Measurements from ENCODE around the gene SIGMAR1.
"Not testable (repeated sequence)": the region's sequence is repeated elsewhere in the genome, so short reads cannot be mapped to it uniquely, and the experiment has no call there.

SIGMAR1 gene

GRCh38 chr9:34654323-34655051 is 16.9 kb upstream of the SIGMAR1 start:
- DNase-seq, result no peak

DNA sequence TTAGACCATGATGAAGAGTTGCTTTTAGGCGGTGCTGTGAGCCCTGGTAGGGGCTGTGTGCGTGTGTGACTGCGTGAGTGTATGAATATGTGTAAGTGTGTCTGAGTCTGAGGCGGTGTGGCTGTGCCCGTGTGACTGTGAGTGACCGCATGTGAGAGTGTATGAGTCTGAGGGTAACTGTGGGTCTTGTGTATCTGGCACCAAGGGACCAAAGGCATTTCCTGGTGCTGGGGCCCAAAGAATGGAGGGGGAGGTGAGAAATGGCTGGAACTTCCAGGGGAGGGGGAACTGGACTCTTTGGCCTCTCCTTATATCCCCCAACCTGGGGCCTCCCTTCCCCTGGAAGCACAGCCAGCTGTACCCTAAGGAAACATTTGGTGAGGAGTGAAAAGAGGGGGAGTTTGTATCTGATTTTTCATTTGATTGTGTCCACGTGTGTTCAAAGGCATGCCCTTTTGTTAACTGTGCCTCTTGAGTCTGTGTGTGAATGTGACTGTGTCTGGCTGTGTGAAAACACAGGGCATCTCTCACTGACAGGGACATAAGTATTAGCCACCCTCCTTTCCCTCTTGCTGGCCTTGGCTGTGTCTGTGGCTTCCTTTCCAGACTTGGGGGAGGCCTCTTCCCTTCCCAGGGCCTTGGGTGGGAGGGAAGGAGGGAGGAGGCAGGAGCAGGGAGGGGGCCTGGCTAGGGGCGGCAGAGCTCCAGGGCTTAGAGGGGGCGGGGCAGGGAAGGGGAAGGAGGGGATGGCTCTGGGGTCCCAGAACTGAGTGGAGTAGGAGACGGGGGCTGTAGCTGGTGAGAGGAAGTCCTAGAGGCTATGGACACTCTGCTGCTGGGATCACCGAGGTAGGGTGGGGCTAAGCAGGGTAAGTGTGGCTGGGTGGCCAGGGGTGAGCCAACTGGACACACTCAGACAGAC is 15.8 kb upstream of the SIGMAR1 start:
- DNase-seq, result no peak

DNA sequence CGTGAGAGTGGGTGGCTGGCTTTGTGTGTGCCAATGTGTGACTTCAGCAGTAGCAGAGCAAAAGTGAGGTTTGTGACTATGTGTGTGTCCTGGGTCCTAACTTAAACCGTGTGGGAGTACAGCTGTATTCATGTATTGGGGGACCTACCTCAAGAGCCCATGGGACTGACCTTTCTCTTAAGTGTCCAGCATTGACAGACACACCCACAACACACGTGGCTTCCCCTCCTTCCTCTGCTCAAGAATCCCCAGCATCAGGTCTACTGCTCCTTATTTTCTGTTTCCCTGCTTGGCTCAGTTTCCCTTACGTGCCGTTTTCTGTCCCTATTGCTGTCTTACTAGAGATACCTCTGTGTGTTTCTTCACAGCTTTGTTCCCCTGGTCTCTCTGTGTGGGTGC is 15.0 kb upstream of the SIGMAR1 start:
- no peak for DNase-seq

DNA sequence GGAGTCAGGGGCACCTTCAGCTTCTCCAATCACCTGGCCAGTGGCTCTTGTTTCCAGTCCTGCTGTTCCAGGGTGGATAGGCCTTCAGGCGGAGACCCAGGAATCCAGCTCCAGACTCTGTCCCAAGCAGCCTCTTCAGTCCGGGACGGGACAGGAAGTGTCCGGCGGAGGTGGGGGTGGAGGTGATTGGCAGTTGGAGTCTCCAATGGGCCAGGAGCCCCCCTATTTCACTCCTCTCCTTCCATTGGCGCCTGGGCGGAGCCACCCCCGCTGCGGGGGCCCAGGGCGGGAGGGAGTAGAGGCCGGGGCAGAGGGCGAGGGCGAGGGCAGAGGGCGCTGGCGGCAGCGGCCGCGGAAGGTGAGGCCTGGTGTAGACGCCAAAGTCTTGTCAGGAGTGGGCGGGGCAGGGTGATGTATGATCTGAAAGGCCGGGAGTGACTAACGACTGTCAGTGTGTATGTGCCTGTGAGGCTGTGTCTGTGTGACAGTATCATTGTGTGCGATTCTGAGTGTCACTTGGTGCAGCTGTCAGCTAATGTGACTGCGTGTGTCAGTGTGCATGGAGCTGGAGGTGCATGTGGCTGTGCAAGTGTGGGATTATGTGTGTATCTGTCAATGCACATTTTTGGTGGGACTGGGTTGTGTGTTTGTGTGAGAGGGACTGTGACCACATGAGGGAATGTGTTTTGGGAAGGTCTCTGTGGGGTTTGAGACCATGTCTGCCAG is 14.5 kb upstream of the SIGMAR1 start, which contains the start of gene IL11RA:
Gene IL11RA, plus strand, starts transcription at position 310 of the 726 bp plus-strand sequence. CDS start 3,033 bp downstream, outside the sequence.
- DNase-seq, result peak; percentile 90

- no peak for DNase-seq
Measured at GRCh38 chr9:34651321-34651720, 13.7 kb upstream of the SIGMAR1 start.

DNA sequence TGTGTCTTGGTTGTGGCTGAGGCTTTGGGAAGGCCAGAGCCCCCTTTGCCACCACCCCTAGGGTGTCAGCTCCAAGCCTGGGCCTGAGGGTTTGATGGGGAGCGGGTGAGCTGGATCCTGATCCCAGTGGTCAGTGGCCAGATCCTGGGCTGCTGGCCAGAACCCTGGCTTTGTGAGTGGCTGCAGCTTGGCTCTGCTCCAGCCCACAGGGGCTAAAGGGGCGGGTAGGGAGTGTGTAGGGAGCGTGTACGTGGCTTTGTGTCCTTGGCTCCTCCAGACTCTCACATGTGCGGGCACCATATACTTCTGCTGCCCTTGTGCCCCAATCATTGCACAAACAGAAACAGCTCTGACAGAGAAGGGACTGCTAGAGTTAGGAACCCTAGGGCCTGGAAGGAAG is 13.2 kb upstream of the SIGMAR1 start:
- DNase-seq, result no peak

GRCh38 chr9:34648673-34649072 is 11.1 kb upstream of the SIGMAR1 start:
- DNase-seq, result no peak

DNA sequence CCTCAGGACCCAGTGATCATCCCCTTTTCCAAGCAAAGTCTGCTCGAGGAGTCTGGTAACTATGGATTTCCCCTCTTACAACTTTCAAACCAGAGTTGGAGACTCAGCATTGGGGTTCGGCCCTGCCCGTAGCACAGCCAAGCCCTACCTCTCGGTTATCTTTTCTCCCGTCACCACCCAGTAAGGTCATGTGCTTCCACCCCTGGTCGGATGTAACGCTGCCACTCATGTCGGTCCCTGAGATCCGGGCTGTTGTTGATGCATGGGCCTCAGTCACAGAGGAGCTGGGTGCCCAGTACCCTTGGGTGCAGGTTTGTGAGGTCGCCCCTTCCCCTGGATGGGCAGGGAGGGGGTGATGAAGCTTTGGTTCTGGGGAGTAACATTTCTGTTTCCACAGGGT is 10.1 kb upstream of the SIGMAR1 start:
- peak; percentile 77 for DNase-seq

GRCh38 chr9:34647084-34647403 is 9.5 kb upstream of the SIGMAR1 start:
- DNase-seq, result no peak

- peak; percentile 96 for DNase-seq
Measured at GRCh38 chr9:34646211-34647083, 8.9 kb upstream of the SIGMAR1 start, which contains the start of gene GALT. GALT (plus strand) TSS chr9:34646675; CDS start chr9:34646705, 30 bp downstream.

- no peak for DNase-seq
Measured at GRCh38 chr9:34644766-34645314, 7.3 kb upstream of the SIGMAR1 start.

GRCh38 chr9:34642679-34643078 is 5.1 kb upstream of the SIGMAR1 start:
- no peak for DNase-seq

- DNase-seq, result not testable (repeated sequence)
Measured at GRCh38 chr9:34639322-34639721, 1.7 kb upstream of the SIGMAR1 start.

DNA sequence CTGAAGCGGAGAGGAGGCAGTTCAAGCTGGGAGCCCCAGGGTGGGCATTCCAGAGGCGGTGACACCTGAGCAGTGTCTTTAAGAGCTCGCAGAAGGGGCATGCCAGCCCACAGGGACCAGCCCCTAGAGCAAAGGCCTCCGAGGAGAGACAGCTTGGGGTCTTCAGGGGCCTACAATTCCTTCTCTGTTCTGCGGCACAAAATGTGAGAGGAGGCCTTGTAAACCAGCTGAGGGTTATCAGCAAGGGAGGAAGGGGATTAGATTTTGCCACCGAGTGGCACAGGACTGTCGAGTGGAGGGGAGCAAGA is 505 bp upstream of the SIGMAR1 start:
- DNase-seq, result no peak

DNA sequence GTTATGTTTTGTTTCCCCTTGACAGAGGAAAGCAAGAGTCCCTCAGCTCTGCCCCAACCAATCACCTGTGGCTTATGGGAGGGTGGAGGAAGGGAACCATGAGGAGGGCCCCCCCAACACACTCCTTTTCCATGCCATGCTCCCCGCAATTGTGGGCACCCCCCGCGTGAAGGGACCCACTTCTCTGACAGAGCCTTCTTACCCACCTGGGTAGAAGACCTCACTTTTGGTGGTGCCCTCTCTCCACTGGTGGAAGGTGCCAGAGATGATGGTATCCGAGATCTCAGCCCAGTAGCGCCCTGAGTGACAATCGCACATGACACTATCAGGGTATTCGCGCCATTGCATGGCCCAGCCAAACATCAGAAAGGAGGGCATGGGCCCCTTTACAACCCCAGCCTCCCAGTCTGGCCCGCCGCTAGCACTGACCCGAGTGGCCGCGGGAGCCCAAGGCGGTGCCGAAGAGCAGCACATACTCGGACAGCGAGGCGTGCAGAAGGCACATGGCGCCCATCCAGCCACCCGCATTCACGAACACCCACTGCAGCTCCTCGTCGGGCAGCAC is 714 bp downstream of the SIGMAR1 start:
- peak; percentile 64 for DNase-seq

- no peak for DNase-seq
Measured at GRCh38 chr9:34635556-34635955, 2.0 kb downstream of the SIGMAR1 start.

DNA sequence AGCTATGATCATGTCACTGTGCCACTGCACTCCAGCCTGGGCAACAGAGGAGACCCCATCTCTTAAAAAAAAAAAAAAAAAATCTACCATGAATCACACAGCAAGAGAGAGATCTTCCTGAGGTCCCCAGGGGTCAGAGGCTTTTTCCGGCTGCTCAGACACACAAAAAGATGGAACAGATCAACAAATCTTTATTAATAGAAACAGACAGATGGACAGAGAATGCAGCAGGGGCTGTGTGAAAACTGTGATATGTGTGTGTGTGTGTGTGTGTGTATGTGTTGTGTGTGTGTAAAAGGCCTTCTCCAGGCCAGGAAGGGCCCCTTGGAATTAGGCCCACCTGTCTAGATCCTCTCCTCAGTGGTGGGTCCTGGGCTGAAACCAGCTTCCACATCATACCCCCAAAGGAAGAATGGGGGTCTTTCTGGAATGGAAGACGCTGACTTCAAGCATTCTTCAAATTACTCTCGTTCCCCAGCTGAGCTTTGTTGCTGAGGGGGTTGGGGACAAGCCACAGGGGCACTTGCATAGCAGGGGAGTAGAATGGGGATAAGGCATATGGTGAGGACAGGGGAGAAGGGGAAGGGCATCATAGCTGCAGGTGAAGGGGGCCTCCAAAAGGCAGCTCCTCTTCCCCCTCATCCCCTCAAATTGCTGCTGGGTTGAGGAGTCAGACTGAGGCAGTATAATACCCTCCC is 2.9 kb downstream of the SIGMAR1 start:
- no peak for DNase-seq

DNA sequence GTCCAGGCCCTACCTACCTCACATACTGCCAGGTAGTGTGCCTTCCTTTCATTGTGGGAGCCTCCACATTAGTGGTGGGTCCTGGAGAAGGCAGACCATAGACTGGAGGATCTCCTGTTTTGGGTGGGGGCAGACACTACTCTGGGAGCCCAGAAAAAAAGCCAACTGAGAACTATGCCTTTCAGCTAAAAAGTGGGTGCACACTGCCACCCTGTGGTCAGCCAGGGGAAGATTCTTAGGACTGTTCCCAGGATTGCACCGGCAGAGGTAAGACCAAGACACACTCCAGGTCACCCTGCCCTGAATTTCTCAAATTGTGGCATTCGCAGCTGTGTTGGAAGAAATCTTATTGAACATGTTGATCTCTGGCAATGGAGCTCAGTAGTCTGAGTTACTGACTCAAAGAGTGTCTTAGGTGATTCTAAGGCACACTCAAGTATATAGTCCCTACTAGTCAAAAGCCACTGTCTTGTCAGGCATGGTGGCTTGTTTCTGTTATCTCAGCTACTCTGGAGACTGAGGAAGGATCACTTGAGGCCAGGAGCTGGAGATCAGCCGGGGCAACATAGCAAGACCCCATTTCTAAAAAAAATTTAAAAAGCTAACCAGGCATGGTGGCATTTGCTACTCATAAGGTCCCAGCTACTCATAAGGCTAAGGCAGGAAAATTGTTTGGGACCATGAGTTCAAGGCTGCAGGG is 3.6 kb downstream of the SIGMAR1 start:
- DNase-seq, result peak; percentile 90

DNA sequence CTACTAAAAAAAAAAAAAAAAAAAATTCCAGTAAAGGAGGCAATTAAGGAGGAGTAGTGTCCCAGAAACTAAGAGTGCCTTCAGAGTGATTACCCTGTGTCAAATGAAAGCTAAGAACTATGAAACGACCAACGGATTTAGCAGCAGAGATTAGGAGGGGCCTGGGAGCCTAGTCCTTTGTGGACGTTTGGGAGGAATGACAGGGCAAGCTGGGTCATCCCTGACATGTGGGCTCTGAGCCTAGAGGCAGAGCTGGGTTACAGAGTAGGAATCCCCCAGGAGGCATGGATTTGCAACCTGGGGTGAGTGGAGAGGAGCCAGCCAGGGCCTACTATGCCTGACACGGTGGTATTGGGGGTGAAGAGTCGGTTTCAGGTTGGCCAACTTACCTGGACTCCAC is 4.4 kb downstream of the SIGMAR1 start:
- no peak for DNase-seq

GRCh38 chr9:34630402-34631154 is 7.0 kb downstream of the SIGMAR1 start:
- no peak for DNase-seq

Measured in hematopoietic multipotent progenitor cell treated with erythropoietin and hydrocortisone succinate and interleukin-3 and kit ligand, for 6 days (in vitro differentiated cells).